SK-N-SH (cell line): Measurements from ENCODE around the gene GSE1. TPM values are rescaled to one million over a fixed set of nuclear protein-coding genes. Genes with fewer than 3 reads are reported as not detected.

Source experiments
- CTCF ChIA-PET: fragments of 300-600, 350-600 bp; formaldehyde crosslinking; extraction: SDS; loops from one replicate; lab custom pipeline; 2021; lab: Yijun Ruan, JAX
- POLR2A ChIA-PET: fragments of 350-600 bp; sonication (Branson Sonifier 250); formaldehyde crosslinking; extraction: SDS; loops from one replicate; lab custom pipeline; 2020; ENCODE audit warnings: antibody characterized with exemption, inconsistent platforms; lab: Yijun Ruan, JAX
- DNase-seq: peaks from one replicate; pipeline ENCODE4 v3.0.0; 2012
- H2AFZ ChIP-seq: fragments of 200-600 bp; sonication (generic); 2 replicates; pipeline ENCODE4 v1.8.1; 2016; ENCODE audit warnings: antibody characterized with exemption, mild to moderate bottlenecking, low read depth
- H3F3A ChIP-seq: fragments of 200-600 bp; sonication (generic); replicated peaks from 2 replicates; pipeline ENCODE3; 2016; ENCODE audit warnings: antibody characterized with exemption, mild to moderate bottlenecking; ENCODE audit not compliant: insufficient read depth
- H3K27ac ChIP-seq, 2 experiments: fragments of 200-500 bp in 1 of 2; fragments of 200-600 bp in 1 of 2; sonication (Bioruptor generic) in 1 of 2; sonication (generic), shearing (Covaris generic) in 1 of 2; 2 replicates each; pipeline versions ENCODE4 v1.5.1 to v1.6.1; 2014 to 2016; ENCODE audit warnings: low read depth in 2 of 2, inconsistent platforms in 1 of 2, low read length in 1 of 2, mild to moderate bottlenecking in 1 of 2, mixed read lengths in 1 of 2
- H3K27me3 ChIP-seq: fragments of 200-600 bp; sonication (generic), shearing (Covaris generic); 2 replicates; pipeline ENCODE4 v1.6.1; 2016; ENCODE audit warnings: mixed run types; ENCODE audit not compliant: insufficient read depth
- H3K36me3 ChIP-seq, 2 experiments: fragments of 200-500 bp in 1 of 2; fragments of 200-600 bp in 1 of 2; sonication (Bioruptor generic) in 1 of 2; sonication (generic) in 1 of 2; replicated peaks in 1 of 2; 2 replicates each; pipeline versions ENCODE3 to v1.5.1; 2014 to 2016; ENCODE audit warnings: low read length in 1 of 2, mild to moderate bottlenecking in 1 of 2; ENCODE audit not compliant: insufficient read depth in 2 of 2, control insufficient read depth in 1 of 2
- H3K4me1 ChIP-seq, 2 experiments: fragments of 200-500 bp in 1 of 2; fragments of 200-600 bp in 1 of 2; sonication (Bioruptor generic) in 1 of 2; sonication (generic), shearing (Covaris generic) in 1 of 2; 2 replicates each; pipeline versions ENCODE4 v1.5.1 to v1.6.1; 2014 to 2016; ENCODE audit warnings: low read depth in 1 of 2, low read length in 1 of 2, mixed run types in 1 of 2; ENCODE audit not compliant: insufficient read depth in 2 of 2, control insufficient read depth in 1 of 2
- H3K4me2 ChIP-seq: fragments of 200-600 bp; sonication (generic), shearing (Covaris generic); 2 replicates; pipeline ENCODE4 v1.6.1; 2017; ENCODE audit warnings: mixed run types
- H3K4me3 ChIP-seq, 2 experiments: fragments of 200-500 bp in 1 of 2; fragments of 200-600 bp in 1 of 2; sonication (Bioruptor generic) in 1 of 2; sonication (generic), shearing (Covaris generic) in 1 of 2; 2 replicates each; pipeline versions ENCODE4 v1.5.1 to v1.8.1; 2014 to 2016; ENCODE audit warnings: low read depth in 2 of 2, inconsistent platforms in 1 of 2, low read length in 1 of 2, mild to moderate bottlenecking in 1 of 2, mixed read lengths in 1 of 2, moderate library complexity in 1 of 2
- H3K79me2 ChIP-seq: fragments of 200-600 bp; sonication (generic); 2 replicates; pipeline ENCODE4 v1.8.1; 2017; ENCODE audit warnings: mild to moderate bottlenecking; ENCODE audit not compliant: insufficient read depth
- H3K9ac ChIP-seq: fragments of 200-600 bp; sonication (generic); 2 replicates; pipeline ENCODE4 v1.6.1; 2017; ENCODE audit warnings: mixed run types
- H3K9me2 ChIP-seq: fragments of 200-600 bp; sonication (generic); 2 replicates; pipeline ENCODE4 v1.6.1; 2017; ENCODE audit warnings: mixed run types
- H3K9me3 ChIP-seq: fragments of 200-600 bp; sonication (generic); 2 replicates; pipeline ENCODE4 v1.6.1; 2017; ENCODE audit warnings: mixed run types, mild to moderate bottlenecking, moderate library complexity
- H4K20me1 ChIP-seq: fragments of 200-600 bp; sonication (generic); 2 replicates; pipeline ENCODE4 v1.6.1; 2017; ENCODE audit warnings: mild to moderate bottlenecking, mixed run types; ENCODE audit not compliant: insufficient read depth
- CHD2 ChIP-seq: fragments of 150-350 bp; IDR thresholded peaks from 2 replicates; pipeline ENCODE4 v1.6.1; 2018; ENCODE audit warnings: low read length; ENCODE audit not compliant: partially characterized antibody
- EP300 ChIP-seq, 2 experiments: IDR thresholded peaks; 2 replicates each; pipeline versions ENCODE4 v1.4.0 to v1.6.1; 2012; ENCODE audit warnings: borderline replicate concordance in 1 of 2, low read depth in 1 of 2, low read length in 1 of 2
- FOXJ3 ChIP-seq: sonication (generic); formaldehyde crosslinking; IDR thresholded peaks from 2 replicates; pipeline ENCODE4 v1.5.1; 2020; ENCODE audit warnings: mild to moderate bottlenecking, missing genetic modification reagents
- FOXM1 ChIP-seq: IDR thresholded peaks from 2 replicates; pipeline ENCODE4 v1.4.0; 2012; ENCODE audit warnings: low read depth, mild to moderate bottlenecking
- MEF2A ChIP-seq: IDR thresholded peaks from 2 replicates; pipeline ENCODE4 v1.4.0; 2012; ENCODE audit warnings: low read depth, borderline replicate concordance
- MXI1 ChIP-seq: IDR thresholded peaks from 2 replicates; pipeline ENCODE4 v1.6.1; 2012; ENCODE audit warnings: mild to moderate bottlenecking, low read depth, low read length, improper control_type of control experiment
- PBX3 ChIP-seq: IDR thresholded peaks from 2 replicates; pipeline ENCODE4; 2012
- RAD21 ChIP-seq: IDR thresholded peaks from 2 replicates; pipeline ENCODE4 v1.6.1; 2012; ENCODE audit warnings: mild to moderate bottlenecking, low read length
- RCOR1 ChIP-seq: fragments of 150-350 bp; IDR thresholded peaks from 2 replicates; pipeline ENCODE4 v1.6.1; 2017; ENCODE audit warnings: antibody characterized with exemption, low read length
- REST ChIP-seq: IDR thresholded peaks from 2 replicates; pipeline ENCODE4 v1.6.1; 2012; ENCODE audit warnings: mild to moderate bottlenecking, low read depth, low read length, moderate library complexity
- RFX5 ChIP-seq: IDR thresholded peaks from 2 replicates; pipeline ENCODE4 v1.6.1; 2012; ENCODE audit warnings: mild to moderate bottlenecking, improper control_type of control experiment, low read length
- SIN3A ChIP-seq: IDR thresholded peaks from 2 replicates; pipeline ENCODE4 v1.6.1; 2012; ENCODE audit warnings: low read depth, mild to moderate bottlenecking, low read length, moderate library complexity, borderline replicate concordance
- TAF1 ChIP-seq: IDR thresholded peaks from 2 replicates; pipeline ENCODE4 v1.6.1; 2012; ENCODE audit warnings: low read depth, mild to moderate bottlenecking, low read length, moderate library complexity, borderline replicate concordance
- USF1 ChIP-seq: IDR thresholded peaks from 2 replicates; pipeline ENCODE4 v1.4.0; 2012; ENCODE audit warnings: low read depth, borderline replicate concordance
- YY1 ChIP-seq: IDR thresholded peaks from 2 replicates; pipeline ENCODE4 v1.4.0; 2012; ENCODE audit warnings: low read depth, mild to moderate bottlenecking
- ZBTB33 ChIP-seq: IDR thresholded peaks from 2 replicates; pipeline ENCODE4 v1.4.0; 2012; ENCODE audit warnings: low read depth, borderline replicate concordance
- WGBS: methylation state at CpG from one replicate; pipeline ENCODE4 v1.1.6; 2017; ENCODE audit warnings: low lambda C conversion rate; 5-methylcytosine and 5-hydroxymethylcytosine counted together
- polyA plus RNA-seq, 3 experiments: library from polyadenylated mRNA; depleted of rRNA; stranded (reverse); fragments of >200 nt; gene quantifications; 2 replicates each; pipeline ENCODE4 v1.2.3, GENCODE V29; 2012

GSE1 gene
- polyA plus RNA-seq, 1 of the 3 experiments (the other 2 are of a cell fraction): 26.5 TPM

- TF ChIP-seq REST: no peak
- TF ChIP-seq CHD2: peak; percentile 29
- no peak for TF ChIP-seq ZBTB33
- no peak for TF ChIP-seq RFX5
These were observed 2.5 kb upstream of the GSE1 start (continued) for GRCh38 chr16:85610446-85611193.

- peak overlapping the region; percentile 69 for H3K9ac ChIP-seq
- H3K27ac ChIP-seq: peak overlapping the region; percentile 74 to 97
- peak overlapping the region; percentile 57 to 86 for H3K4me3 ChIP-seq
- TF ChIP-seq YY1 (no peak), MXI1 (no peak), FOXM1 (no peak), FOXJ3 (CRISPR knock-in tag) (no peak), SIN3A (no peak), PBX3 (no peak), REST (no peak), EP300 (IDR thresholded peaks at IDR 0.05; ENCODE audit: borderline replicate concordance in 1 of 2, low read depth in 1 of 2, low read length in 1 of 2) (no peak), RAD21 (no peak), MEF2A (no peak), TAF1 (no peak), RCOR1 (no peak), USF1 (no peak)
- peak overlapping the region; percentile 98 for H3K4me2 ChIP-seq
- peaks cover 19% of the 10 kb centered on the region for H3F3A ChIP-seq
- POLR2A ChIA-PET: no interaction called here
- peaks cover 16 to 59% of the 10 kb centered on the region in 2 experiments for H3K4me1 ChIP-seq
- H3K9me3 ChIP-seq: no peaks in the 10 kb centered on the region
- peaks cover 22% of the 10 kb centered on the region; the same call in 1 of the 2 replicates for H3K79me2 ChIP-seq
- peaks cover 30% of the 10 kb centered on the region for H4K20me1 ChIP-seq
- H2AFZ ChIP-seq: no peak overlapping the region
- CTCF ChIA-PET: interaction anchor here (0.6 to 3.0 kb wide), 69 partner anchors 10 to 496 kb away, joined by 3 to 51 read pairs (median 5); no protein-coding TSS in a partner anchor
- H3K27me3 ChIP-seq: no peaks in the 10 kb centered on the region
- DNase-seq: no peak
- H3K9me2 ChIP-seq: no peaks in the 10 kb centered on the region
- 10% methylated on average over 12 of the region's 21 CpGs for WGBS
- no peaks in the 10 kb centered on the region for H3K36me3 ChIP-seq
These were observed 2.0 kb upstream of the GSE1 start for GRCh38 chr16:85611194-85611443.
